ENCODE measurements around the gene EFNA1. TPM values are rescaled to one million over a fixed set of nuclear protein-coding genes. Genes with fewer than 3 reads are reported as not detected.

Gene EFNA1
- total and polyA plus RNA-seq, 2 of the 8 experiments (the other 6 are each of a cell fraction or from before 2014, with no cell fraction given) = 4.9 to 14.6 TPM

DNA sequence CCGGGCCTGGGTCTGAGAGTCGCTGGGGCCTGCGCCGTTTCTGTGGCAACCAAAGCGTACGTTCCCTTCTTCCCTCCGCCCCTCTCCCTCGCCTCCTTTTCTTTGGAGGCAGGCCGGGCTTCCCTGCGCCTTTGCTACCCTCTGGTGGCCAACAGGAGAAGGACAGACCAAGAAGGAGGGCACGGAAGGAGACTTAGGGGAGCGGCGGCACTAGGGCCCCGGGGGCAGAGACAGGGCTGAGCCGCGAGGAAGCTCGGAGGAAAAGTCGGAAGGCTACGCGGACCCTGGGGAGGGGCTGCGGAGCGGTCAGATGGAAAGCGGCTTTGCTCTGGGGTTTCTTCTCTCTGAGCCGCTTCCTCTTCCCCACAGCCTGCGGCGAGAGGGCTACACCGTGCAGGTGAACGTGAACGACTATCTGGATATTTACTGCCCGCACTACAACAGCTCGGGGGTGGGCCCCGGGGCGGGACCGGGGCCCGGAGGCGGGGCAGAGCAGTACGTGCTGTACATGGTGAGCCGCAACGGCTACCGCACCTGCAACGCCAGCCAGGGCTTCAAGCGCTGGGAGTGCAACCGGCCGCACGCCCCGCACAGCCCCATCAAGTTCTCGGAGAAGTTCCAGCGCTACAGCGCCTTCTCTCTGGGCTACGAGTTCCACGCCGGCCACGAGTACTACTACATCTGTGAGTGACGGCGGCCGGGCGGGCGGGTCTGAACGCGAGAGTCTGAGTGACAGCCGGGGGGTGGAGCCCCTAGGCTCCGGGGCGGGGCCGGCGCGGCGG lies 42.8 kb upstream of the EFNA1 start (continued):
- TF ChIP-seq, protein P1, sequence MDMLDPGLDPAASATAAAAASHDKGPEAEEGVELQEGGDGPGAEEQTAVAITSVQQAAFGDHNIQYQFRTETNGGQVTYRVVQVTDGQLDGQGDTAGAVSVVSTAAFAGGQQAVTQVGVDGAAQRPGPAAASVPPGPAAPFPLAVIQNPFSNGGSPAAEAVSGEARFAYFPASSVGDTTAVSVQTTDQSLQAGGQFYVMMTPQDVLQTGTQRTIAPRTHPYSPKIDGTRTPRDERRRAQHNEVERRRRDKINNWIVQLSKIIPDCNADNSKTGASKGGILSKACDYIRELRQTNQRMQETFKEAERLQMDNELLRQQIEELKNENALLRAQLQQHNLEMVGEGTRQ (IDR thresholded peaks at IDR 0.05; ENCODE audit: low read length) = no peak
- TF ChIP-seq SIRT6 (IDR thresholded peaks at IDR 0.05; ENCODE audit: low read length) (no peak), RNF2 (IDR thresholded peaks at IDR 0.05; ENCODE audit: borderline replicate concordance, low read depth, low read length, missing control alignments, poor library complexity, severe bottlenecking) (no peak), KDM4A (IDR thresholded peaks at IDR 0.05; ENCODE audit: low read depth, low read length, severe bottlenecking) (peak; percentile 37), TBP (IDR thresholded peaks at IDR 0.05; ENCODE audit: low read depth, low read length) (peak; percentile 24; the same call in 1 of the 2 replicates), JUN (IDR thresholded peaks at IDR 0.05; ENCODE audit: low read depth, low read length) (no peak), POLR2A (IDR thresholded peaks at IDR 0.05; ENCODE audit: control extremely low read depth in 1 of 2, low read depth in 2 of 2, low read length in 2 of 2) (0 out of 3 replicates have a peak, but pooled peaks of 1 of the 2 experiments have one; percentile 18), ZNF274 (IDR thresholded peaks at IDR 0.05; ENCODE audit: borderline replicate concordance, extremely low read depth, low read length) (no peak), BACH1 (IDR thresholded peaks at IDR 0.05; ENCODE audit: low read length) (no peak), SP2 (IDR thresholded peaks at IDR 0.05; ENCODE audit: low read length) (no peak), CREB1 (IDR thresholded peaks at IDR 0.05) (peak; percentile 47; the same call in 1 of the 2 replicates), RFX5 (IDR thresholded peaks at IDR 0.05; ENCODE audit: borderline replicate concordance, low read depth, low read length) (no peak), KDM5A (IDR thresholded peaks at IDR 0.05; ENCODE audit: low read length) (peak; percentile 49; the same call in 1 of the 2 replicates), EGR1 (IDR thresholded peaks at IDR 0.05; ENCODE audit: borderline replicate concordance, low read depth, low read length) (peak; percentile 81; the same call in 1 of the 2 replicates), SRF (IDR thresholded peaks at IDR 0.05; ENCODE audit: low read depth, low read length) (peak; percentile 38; the same call in 1 of the 2 replicates), POU5F1 (IDR thresholded peaks at IDR 0.05; ENCODE audit: low read depth, low read length) (0 out of 2 replicates have a peak, but pooled peaks have one; percentile 33), NANOG (IDR thresholded peaks at IDR 0.05; ENCODE audit: insufficient read depth, low read depth, low read length, poor library complexity, severe bottlenecking) (peak; percentile 39), POLR2AphosphoS5 (IDR thresholded peaks at IDR 0.05; ENCODE audit: low read depth, low read length) (no peak), RXRA (IDR thresholded peaks at IDR 0.05; ENCODE audit: insufficient read depth, low read depth, low read length) (no peak)
- TF ChIP-seq, protein P2, sequence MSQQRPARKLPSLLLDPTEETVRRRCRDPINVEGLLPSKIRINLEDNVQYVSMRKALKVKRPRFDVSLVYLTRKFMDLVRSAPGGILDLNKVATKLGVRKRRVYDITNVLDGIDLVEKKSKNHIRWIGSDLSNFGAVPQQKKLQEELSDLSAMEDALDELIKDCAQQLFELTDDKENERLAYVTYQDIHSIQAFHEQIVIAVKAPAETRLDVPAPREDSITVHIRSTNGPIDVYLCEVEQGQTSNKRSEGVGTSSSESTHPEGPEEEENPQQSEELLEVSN (IDR thresholded peaks at IDR 0.05) = no peak
- TF ChIP-seq, protein P3, sequence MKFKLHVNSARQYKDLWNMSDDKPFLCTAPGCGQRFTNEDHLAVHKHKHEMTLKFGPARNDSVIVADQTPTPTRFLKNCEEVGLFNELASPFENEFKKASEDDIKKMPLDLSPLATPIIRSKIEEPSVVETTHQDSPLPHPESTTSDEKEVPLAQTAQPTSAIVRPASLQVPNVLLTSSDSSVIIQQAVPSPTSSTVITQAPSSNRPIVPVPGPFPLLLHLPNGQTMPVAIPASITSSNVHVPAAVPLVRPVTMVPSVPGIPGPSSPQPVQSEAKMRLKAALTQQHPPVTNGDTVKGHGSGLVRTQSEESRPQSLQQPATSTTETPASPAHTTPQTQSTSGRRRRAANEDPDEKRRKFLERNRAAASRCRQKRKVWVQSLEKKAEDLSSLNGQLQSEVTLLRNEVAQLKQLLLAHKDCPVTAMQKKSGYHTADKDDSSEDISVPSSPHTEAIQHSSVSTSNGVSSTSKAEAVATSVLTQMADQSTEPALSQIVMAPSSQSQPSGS (IDR thresholded peaks at IDR 0.05; ENCODE audit: low read length) = peak; percentile 86

All from H1 (cell line).